ENCODE measurements around the gene LRRC4B. TPM values are rescaled to one million over a fixed set of nuclear protein-coding genes. Genes with fewer than 3 reads are reported as not detected.
A peak's percentile ranks its signal among the peaks of the same experiment; 100 is the strongest.

The LRRC4B gene
- total RNA-seq, 1 donor from 2014 or later, result 35.9 TPM

GRCh38 chr19:50520822-50521465, 47.3 kb downstream of the LRRC4B start:
- no peak for DNase-seq (ENCODE audit: low spot score)

- no peak for DNase-seq (ENCODE audit: low spot score)
Observed at GRCh38 chr19:50519006-50519575, 49.1 kb downstream of the LRRC4B start.

- DNase-seq (ENCODE audit: low spot score), result no peak
Observed at GRCh38 chr19:50518091-50519005, 49.9 kb downstream of the LRRC4B start.

GRCh38 chr19:50517704-50518075, 50.5 kb downstream of the LRRC4B start:
- no peak for DNase-seq (ENCODE audit: low spot score)

- DNase-seq (ENCODE audit: low spot score), result no peak
Observed at GRCh38 chr19:50516964-50517703, 51.1 kb downstream of the LRRC4B start.

GRCh38 chr19:50516456-50516855, 51.8 kb downstream of the LRRC4B start:
- no peak for DNase-seq (ENCODE audit: low spot score)

GRCh38 chr19:50515168-50515561, 53.1 kb downstream of the LRRC4B start:
- no peak for DNase-seq (ENCODE audit: low spot score)

GRCh38 chr19:50514346-50515167, 53.7 kb downstream of the LRRC4B start:
- no peak for DNase-seq (ENCODE audit: low spot score)

GRCh38 chr19:50513746-50514345, 54.4 kb downstream of the LRRC4B start, which contains the start of gene ASPDH:
ASPDH (minus strand) TSS chr19:50513913; CDS start chr19:50513823, 90 bp downstream.
- no peak for DNase-seq (ENCODE audit: low spot score)

GRCh38 chr19:50512999-50513745, 55.1 kb downstream of the LRRC4B start:
- no peak for DNase-seq (ENCODE audit: low spot score)

GRCh38 chr19:50512112-50512998, 55.9 kb downstream of the LRRC4B start:
- no peak for DNase-seq (ENCODE audit: low spot score)

- DNase-seq (ENCODE audit: low spot score), result peak; percentile 100
Observed at GRCh38 chr19:50511069-50511822, 57.0 kb downstream of the LRRC4B start, which contains the start of gene JOSD2. JOSD2 (minus strand) TSS chr19:50511191; CDS start chr19:50510431, 760 bp downstream.

- DNase-seq (ENCODE audit: low spot score), result no peak
Observed at GRCh38 chr19:50510700-50511068, 57.6 kb downstream of the LRRC4B start.

GRCh38 chr19:50510121-50510670, 58.0 kb downstream of the LRRC4B start:
- no peak for DNase-seq (ENCODE audit: low spot score)

- no peak for DNase-seq (ENCODE audit: low spot score)
Observed at GRCh38 chr19:50509366-50509765, 58.9 kb downstream of the LRRC4B start.

- no peak for DNase-seq (ENCODE audit: low spot score)
Observed at GRCh38 chr19:50508843-50509190, 59.4 kb downstream of the LRRC4B start.

- no peak for DNase-seq (ENCODE audit: low spot score)
Observed at GRCh38 chr19:50507376-50507775, 60.9 kb downstream of the LRRC4B start.

- DNase-seq (ENCODE audit: low spot score), result no peak
Observed at GRCh38 chr19:50506700-50507099, 61.5 kb downstream of the LRRC4B start.

Measured in umbilical cord (tissue), 2 donors.